Embryonic facial prominence (tissue), 1 donor: ENCODE results near the gene RAB3IP.
"Not testable (repeated sequence)": the region's sequence is repeated elsewhere in the genome, so short reads cannot be mapped to it uniquely, and the experiment has no call there.

Experiments used
- DNase-seq: peaks from one replicate; pipeline ENCODE4 v3.0.0-alpha.2; 2016; ENCODE audit errors: extremely low spot score

Gene RAB3IP

GRCh38 chr12:69835081-69835480, 96.4 kb downstream of the RAB3IP start:
- DNase-seq, result no peak

DNA sequence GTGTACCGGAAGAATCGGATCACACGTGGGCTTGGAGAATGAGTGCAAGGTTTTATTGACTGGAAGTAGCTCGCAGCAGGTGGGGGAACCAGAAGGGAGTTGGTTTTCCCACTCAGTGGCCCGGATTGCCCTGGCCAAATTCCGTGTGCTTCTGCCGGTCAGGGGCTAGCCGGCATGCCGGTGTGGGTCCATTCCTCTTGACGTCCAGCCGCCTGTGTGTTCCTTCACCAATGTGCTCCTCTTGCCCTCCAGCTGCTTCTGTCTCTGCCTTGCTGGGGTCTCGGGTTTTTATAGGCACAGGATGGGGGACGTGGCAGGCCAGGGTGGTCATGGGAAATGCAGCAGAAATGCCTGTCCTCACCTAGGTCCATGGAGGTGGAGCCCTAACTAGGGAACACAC, 97.4 kb downstream of the RAB3IP start:
- no peak for DNase-seq

GRCh38 chr12:69837191-69837590, 98.5 kb downstream of the RAB3IP start:
- DNase-seq, result no peak

GRCh38 chr12:69837657-69838415, 99.2 kb downstream of the RAB3IP start:
- DNase-seq, result no peak

- no peak for DNase-seq
Measured at GRCh38 chr12:69840727-69841126, 102.1 kb downstream of the RAB3IP start.

- no peak for DNase-seq
Measured at GRCh38 chr12:69843608-69844007, 104.9 kb downstream of the RAB3IP start.

- no peak for DNase-seq
Measured at GRCh38 chr12:69844416-69844815, 105.8 kb downstream of the RAB3IP start.

DNA sequence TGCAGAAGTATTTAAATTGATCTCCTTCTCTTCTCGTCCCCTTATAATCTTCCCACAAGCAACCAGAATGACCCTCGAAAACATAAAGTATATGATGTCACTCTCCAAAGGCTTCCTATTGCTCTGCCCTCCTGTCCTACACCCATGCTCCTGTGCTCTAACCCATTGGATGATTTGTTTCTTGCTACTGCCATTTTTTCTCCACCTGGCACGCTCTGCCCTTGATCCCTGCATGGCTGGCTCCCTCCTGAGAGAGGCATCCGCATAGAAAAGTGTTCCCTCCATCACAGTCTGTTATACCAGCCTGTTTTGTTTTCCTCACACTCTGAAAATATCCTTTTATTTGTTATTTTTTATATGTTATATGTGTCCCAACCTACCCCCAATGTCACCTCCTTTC, 106.2 kb downstream of the RAB3IP start:
- no peak for DNase-seq

DNA sequence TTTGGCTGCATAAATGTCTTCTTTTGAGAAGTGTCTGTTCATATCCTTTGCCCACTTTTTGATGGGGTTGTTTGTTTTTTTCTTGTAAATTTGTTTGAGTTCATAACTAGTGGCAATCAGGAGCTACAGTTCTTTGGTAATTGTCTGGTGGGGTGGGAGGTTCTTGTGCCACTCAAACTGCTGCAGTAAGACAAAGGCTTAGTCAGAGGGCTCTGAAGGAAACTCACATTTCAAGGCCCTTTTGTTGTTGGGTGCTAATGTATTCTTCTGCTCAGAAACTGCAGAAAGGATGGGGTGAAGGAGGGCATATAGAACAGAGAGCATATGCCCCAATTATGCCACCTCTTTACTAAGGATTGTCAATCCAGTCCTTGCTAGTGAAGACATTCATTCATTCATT, 108.3 kb downstream of the RAB3IP start:
- no peak for DNase-seq

GRCh38 chr12:69851976-69852375, 113.3 kb downstream of the RAB3IP start:
- DNase-seq, result no peak

GRCh38 chr12:69853176-69853961, 114.7 kb downstream of the RAB3IP start:
- not testable (repeated sequence) for DNase-seq

GRCh38 chr12:69866698-69867097, 128.0 kb downstream of the RAB3IP start:
- DNase-seq, result no peak

GRCh38 chr12:69868695-69869094, 130.0 kb downstream of the RAB3IP start:
- DNase-seq, result no peak

DNA sequence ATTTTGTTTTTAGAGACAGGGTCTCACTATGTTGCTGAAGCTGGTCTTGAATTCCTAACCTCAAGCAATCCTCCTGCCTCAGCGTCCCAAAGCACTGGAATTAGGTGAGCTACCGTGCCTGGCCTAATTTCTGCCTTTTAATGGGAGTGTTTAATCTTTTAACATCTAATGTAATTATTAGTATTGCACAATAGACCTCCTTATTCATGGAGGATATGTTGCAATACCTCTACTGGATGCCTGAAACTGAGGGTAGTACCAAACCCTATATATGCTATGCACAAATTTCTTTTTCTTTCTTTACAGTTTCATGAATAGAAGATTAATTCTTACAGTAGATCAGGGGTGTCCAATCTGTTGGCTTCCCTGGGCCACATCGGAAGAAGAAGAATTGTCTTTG, 134.1 kb downstream of the RAB3IP start:
- DNase-seq, result no peak
